Measurements from ENCODE around the gene COPS6.

Gene COPS6

GRCh38 chr7:100082978-100083377 lies 5.8 kb upstream of the COPS6 start:
- H3K4me3 ChIP-seq (ENCODE audit: low read depth, low read length): no peak overlapping the region
- H3K36me3 ChIP-seq (ENCODE audit: control insufficient read depth in 2 of 2, insufficient read depth in 1 of 2, low read length in 2 of 2): peaks cover 7 to 21% of the 10 kb centered on the region in 2 experiments; a peak in 2 of 3 replicates
- no peaks in the 10 kb centered on the region for H3K4me1 ChIP-seq (ENCODE audit: control insufficient read depth, insufficient read depth, low read length)
- ChIA-PET CTCF (interaction anchor here (0.7 to 1.2 kb wide), 11 partner anchors 9 to 201 kb away, joined by 3 to 8 read pairs (median 3); no protein-coding TSS in a partner anchor), POLR2A (interaction anchor here (0.7 to 1.2 kb wide), 12 partner anchors 8 to 1150 kb away, joined by 3 to 32 read pairs (median 4); partner anchors contain the start of genes AP4M1, LAMTOR4, MBLAC1 and MCM7)
- H3K27ac ChIP-seq (ENCODE audit: extremely low read depth, low read depth, low read length): no peak overlapping the region
- TF ChIP-seq PRDM4 (tag by site-specific recombination; IDR thresholded peaks at IDR 0.05) (no peak), PRDM1 (tag by site-specific recombination; IDR thresholded peaks at IDR 0.05) (peak; percentile 36; the same call in 1 of the 2 replicates), ZNF366 (tag by site-specific recombination; conservative IDR thresholded peaks at IDR 0.05) (0 out of 2 replicates have a peak, but pooled peaks have one; percentile 20), MEIS1 (CRISPR knock-in tag; IDR thresholded peaks at IDR 0.05; ENCODE audit: borderline replicate concordance) (no peak), ZBTB7A (tag by site-specific recombination; IDR thresholded peaks at IDR 0.05; ENCODE audit: low read depth) (no peak), ZNF501 (tag by site-specific recombination; IDR thresholded peaks at IDR 0.05) (no peak), ZNF335 (tag by site-specific recombination; conservative IDR thresholded peaks at IDR 0.05) (peak; percentile 1; the same call in 1 of the 2 replicates), BCL11A (tag by site-specific recombination; IDR thresholded peaks at IDR 0.05; ENCODE audit: low read depth) (no peak)
- TF ChIP-seq, protein P1, sequence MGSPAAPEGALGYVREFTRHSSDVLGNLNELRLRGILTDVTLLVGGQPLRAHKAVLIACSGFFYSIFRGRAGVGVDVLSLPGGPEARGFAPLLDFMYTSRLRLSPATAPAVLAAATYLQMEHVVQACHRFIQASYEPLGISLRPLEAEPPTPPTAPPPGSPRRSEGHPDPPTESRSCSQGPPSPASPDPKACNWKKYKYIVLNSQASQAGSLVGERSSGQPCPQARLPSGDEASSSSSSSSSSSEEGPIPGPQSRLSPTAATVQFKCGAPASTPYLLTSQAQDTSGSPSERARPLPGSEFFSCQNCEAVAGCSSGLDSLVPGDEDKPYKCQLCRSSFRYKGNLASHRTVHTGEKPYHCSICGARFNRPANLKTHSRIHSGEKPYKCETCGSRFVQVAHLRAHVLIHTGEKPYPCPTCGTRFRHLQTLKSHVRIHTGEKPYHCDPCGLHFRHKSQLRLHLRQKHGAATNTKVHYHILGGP (tag by site-specific recombination; IDR thresholded peaks at IDR 0.05): no peak
- H3K9me3 ChIP-seq (ENCODE audit: control insufficient read depth, insufficient read depth, low read depth, low read length): no peaks in the 10 kb centered on the region

- ChIA-PET CTCF (interaction anchor here (1.3 kb wide), 1 partner anchor 47 kb away, joined by 4 read pairs; no protein-coding TSS in a partner anchor), POLR2A (no interaction called here)
- H3K27ac ChIP-seq (ENCODE audit: extremely low read depth, low read depth, low read length): no peak overlapping the region
- H3K36me3 ChIP-seq (ENCODE audit: control insufficient read depth in 2 of 2, insufficient read depth in 1 of 2, low read length in 2 of 2): peaks cover 3 to 4% of the 10 kb centered on the region in 2 experiments; a peak in 2 of 3 replicates
- no peak for TF ChIP-seq ZNF239 (tag by site-specific recombination; IDR thresholded peaks at IDR 0.05)
- no peak for TF ChIP-seq OSR2 (tag by site-specific recombination; IDR thresholded peaks at IDR 0.05)
- TF ChIP-seq YY2 (tag by site-specific recombination; IDR thresholded peaks at IDR 0.05): no peak
- no peak for TF ChIP-seq SP3 (tag by site-specific recombination; IDR thresholded peaks at IDR 0.05)
- TF ChIP-seq ZNF707 (tag by site-specific recombination; IDR thresholded peaks at IDR 0.05): no peak
- TF ChIP-seq ZFHX2 (tag by site-specific recombination; conservative IDR thresholded peaks at IDR 0.05): no peak
- TF ChIP-seq, protein P2, sequence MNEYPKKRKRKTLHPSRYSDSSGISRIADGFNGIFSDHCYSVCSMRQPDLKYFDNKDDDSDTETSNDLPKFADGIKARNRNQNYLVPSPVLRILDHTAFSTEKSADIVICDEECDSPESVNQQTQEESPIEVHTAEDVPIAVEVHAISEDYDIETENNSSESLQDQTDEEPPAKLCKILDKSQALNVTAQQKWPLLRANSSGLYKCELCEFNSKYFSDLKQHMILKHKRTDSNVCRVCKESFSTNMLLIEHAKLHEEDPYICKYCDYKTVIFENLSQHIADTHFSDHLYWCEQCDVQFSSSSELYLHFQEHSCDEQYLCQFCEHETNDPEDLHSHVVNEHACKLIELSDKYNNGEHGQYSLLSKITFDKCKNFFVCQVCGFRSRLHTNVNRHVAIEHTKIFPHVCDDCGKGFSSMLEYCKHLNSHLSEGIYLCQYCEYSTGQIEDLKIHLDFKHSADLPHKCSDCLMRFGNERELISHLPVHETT (tag by site-specific recombination; IDR thresholded peaks at IDR 0.05): no peak
- TF ChIP-seq, protein P1 (tag by site-specific recombination; IDR thresholded peaks at IDR 0.05): 0 out of 2 replicates have a peak, but pooled peaks have one; percentile 23
- TF ChIP-seq, protein P3, sequence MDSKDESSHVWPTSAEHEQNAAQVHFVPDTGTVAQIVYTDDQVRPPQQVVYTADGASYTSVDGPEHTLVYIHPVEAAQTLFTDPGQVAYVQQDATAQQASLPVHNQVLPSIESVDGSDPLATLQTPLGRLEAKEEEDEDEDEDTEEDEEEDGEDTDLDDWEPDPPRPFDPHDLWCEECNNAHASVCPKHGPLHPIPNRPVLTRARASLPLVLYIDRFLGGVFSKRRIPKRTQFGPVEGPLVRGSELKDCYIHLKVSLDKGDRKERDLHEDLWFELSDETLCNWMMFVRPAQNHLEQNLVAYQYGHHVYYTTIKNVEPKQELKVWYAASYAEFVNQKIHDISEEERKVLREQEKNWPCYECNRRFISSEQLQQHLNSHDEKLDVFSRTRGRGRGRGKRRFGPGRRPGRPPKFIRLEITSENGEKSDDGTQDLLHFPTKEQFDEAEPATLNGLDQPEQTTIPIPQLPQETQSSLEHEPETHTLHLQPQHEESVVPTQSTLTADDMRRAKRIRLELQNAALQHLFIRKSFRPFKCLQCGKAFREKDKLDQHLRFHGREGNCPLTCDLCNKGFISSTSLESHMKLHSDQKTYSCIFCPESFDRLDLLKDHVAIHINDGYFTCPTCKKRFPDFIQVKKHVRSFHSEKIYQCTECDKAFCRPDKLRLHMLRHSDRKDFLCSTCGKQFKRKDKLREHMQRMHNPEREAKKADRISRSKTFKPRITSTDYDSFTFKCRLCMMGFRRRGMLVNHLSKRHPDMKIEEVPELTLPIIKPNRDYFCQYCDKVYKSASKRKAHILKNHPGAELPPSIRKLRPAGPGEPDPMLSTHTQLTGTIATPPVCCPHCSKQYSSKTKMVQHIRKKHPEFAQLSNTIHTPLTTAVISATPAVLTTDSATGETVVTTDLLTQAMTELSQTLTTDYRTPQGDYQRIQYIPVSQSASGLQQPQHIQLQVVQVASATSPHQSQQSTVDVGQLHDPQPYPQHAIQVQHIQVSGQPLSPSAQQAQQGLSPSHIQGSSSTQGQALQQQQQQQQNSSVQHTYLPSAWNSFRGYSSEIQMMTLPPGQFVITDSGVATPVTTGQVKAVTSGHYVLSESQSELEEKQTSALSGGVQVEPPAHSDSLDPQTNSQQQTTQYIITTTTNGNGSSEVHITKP (tag by site-specific recombination; IDR thresholded peaks at IDR 0.05): 0 out of 2 replicates have a peak, but pooled peaks have one; percentile 8
- H3K4me1 ChIP-seq (ENCODE audit: control insufficient read depth, insufficient read depth, low read length): peaks cover 8% of the 10 kb centered on the region
- no peak overlapping the region for H3K4me3 ChIP-seq (ENCODE audit: low read depth, low read length)
- H3K9me3 ChIP-seq (ENCODE audit: control insufficient read depth, insufficient read depth, low read depth, low read length): no peaks in the 10 kb centered on the region
These were observed 3.3 kb upstream of the COPS6 start for GRCh38 chr7:100085515-100085914.

All from HEK293 (cell line).